EH (cell line): Measurements from ENCODE around the gene JAZF1.

Experiments
- DNase-seq: peaks from one replicate; pipeline ENCODE4 v3.0.0-alpha.2; 2015; ENCODE audit warnings: low read depth

Gene JAZF1

DNA sequence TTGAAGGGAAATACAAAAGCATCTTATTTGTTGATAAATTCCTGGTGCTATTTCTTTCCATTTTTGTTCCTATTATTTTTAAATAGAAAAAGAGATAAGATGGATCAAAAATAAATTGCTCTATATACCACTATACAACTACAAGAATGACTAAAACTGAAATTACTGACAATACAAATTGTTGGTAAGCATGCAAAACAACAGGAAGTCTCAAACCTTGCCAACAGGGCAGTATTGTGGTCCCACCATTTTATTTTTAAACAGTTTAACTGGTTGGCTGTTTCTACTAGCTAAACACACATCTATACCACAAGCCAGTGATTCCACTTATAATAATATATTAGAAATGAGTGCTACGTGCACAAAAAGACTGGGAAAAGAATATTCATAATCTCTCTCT lies 213.0 kb downstream of the JAZF1 start:
- no peak for DNase-seq

DNA sequence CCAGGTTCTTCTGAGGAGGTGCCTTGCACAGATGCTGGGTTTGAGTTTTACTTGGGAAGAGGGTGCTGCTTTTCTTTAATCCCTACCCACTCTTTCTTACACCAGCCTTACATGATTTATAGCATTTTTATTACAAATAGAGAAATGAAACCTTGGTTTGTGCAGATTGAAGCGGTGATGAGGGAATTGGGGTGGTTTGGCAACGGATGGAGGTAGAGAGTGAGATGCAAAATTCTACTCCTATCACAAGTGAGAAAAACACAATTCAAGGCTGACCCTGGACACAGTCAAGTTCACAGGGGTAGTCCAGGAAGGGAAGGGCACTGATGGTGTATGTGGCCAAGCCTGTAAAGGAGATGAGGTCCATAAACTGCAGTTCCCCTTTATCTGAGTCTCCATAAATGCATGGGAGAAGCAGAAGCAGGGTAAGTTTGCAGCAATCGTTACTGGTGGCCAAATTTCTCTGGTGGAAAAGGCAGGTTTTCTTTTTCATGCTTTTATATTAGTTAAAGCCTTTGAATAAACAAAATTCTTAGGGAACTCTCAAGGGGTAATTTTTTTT lies 214.3 kb downstream of the JAZF1 start:
- DNase-seq = no peak

DNA sequence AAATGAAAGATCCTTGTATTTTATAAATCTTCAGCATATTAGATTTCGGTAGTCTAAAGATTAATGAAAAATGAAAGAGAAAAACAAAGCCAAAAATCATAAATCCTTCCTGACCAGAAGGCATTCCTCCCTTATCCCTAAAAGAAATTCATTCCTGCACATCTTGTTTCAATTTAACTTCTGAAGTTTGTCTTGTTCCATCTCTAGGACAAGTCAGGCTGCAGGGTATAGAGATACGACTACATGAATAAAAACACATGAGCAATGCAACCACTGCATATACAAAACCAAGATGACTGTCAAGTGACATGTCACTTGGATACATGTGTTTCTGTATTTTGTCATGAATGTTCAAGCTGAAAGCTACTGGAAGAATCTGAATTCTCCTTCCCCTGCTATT lies 214.9 kb downstream of the JAZF1 start:
- DNase-seq = peak; percentile 41

DNA sequence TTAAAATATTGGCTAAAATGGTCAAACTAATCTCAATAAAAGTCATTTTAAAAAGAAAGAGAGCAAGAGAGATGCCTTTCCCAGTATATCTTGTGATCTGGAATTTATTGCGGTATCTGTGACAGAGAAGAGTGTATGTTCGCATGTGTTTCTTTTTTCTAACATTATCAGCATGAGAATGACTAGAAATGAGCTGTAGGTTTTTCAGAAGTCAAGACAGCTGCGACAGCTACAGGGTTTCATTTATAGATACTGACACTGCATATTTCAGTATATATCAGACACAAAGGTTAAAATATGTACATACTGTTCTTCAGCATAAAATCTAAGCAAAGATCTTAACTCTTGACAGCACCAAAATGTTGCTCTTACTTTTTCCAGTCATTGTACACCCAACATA lies 215.8 kb downstream of the JAZF1 start:
- no peak for DNase-seq

DNA sequence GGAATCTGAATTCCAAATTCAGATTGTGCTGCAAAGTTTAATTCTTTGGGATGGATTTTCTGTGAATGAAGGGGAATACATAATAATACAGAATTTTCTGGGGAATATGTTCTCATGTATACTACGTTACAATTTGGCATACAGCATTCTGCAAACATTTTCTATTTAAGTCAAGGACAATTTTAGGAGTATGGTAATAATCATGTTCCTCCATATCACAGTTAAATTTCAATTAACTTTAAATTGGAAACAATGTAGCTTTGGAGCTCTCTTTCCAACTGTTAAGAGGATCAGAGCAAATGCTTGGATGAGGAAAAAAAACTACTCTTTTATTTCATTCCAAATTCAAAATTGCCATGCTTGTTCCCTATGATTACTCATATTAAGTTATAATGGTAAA lies 217.5 kb downstream of the JAZF1 start:
- no peak for DNase-seq

DNA sequence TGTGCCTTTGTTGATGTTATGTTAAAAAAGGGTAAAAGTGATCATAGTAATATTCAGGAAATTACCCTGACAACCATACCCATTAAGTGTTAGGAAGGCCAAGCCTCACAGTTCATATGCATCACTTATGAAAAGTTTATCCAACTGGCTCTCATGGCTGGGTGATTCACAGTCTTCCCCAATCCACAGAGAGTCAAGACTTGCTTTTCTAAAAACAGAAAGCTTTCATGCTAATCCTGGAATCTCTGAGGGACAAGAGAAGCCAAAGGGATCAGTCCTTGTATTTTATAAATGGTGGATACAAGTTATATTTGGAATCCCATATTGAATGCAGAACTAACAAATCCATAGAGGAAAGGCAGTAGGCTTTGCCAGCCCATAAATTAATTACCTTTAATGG lies 218.3 kb downstream of the JAZF1 start:
- DNase-seq = peak; percentile 31

DNA sequence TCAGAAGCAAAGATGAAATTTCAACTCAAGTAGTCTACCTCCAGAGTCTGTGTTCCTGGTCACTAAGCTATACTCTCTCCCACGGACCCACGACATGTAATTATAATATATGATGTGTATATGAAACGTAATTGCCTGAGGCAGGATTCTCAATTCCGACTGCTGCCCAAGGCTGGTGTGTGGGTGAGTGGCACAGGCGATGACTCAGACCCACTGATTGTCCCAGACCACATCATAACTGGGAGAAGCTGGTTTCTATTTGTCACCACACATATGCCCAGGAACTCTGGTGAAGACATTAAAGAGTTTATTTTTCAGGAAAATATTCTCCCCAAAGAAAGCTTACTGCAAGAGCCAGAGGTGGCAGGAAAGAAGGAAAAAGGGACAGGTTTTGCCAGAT lies 219.3 kb downstream of the JAZF1 start:
- DNase-seq = peak; percentile 80

DNA sequence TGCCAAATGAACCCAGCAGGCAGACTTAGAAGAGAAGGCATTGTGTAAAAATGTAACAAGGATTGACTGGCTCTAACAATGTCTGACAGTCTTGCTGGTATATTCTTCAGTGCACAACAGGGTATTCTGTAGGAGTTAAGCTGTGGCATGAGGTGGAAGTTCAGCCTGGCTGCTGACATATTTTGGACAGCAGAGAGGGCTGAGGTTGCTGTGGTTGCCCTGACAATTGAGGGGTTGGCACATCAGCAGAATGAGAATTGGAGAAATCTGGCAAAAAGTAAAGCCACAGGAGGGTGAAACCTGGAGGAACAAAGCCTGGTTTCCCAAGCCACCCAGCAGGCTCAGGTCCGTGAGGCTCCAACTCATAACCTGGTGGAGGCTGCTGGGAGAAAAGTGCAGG lies 220.2 kb downstream of the JAZF1 start:
- no peak for DNase-seq

DNA sequence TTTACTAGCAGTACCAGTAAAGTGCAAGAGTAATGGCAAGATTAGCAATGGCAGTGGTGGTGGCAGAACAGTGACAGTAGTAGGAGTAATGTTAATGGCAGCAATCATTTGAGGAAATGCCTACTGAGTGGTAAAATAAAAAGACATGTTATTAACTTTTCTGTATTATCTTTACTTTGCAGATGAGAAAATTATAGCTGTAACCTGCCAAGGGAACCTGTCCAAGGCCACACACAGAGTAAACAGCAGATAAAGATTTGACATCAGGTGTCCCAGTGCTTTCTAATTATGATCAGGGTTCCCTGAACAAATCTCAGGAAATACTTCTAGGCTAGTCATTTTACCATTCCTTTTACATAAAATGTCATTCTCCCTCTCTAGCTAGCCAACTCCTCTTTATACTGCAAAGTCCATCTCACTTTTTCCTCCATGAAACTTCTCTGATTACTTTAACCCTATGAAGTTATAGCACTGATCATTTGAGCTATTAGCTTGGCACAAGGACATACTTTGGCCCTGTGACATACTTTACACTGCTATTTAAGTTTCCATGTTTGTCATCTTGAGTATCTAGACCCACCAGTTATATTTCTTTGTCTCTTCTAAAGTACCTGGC lies 221.6 kb downstream of the JAZF1 start:
- DNase-seq = no peak

DNA sequence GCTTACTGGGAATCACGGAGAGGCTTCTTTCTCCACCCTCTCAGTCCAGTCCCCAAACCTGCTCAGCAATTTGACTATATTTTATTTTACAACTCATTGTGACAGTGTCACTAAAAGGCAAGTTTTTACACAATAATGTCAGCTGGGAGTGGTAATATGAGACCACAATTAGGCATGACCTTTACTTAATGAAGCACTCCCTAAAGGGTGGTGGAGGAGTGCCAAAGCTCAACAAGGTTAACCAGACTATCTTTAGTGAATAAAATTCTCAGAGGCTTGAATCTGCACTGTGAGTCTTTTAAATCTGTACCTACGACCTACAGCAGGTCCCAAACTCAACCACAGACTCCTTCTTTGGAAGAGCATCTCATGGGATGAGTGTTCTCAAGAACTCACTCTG lies 225.0 kb downstream of the JAZF1 start:
- no peak for DNase-seq

DNA sequence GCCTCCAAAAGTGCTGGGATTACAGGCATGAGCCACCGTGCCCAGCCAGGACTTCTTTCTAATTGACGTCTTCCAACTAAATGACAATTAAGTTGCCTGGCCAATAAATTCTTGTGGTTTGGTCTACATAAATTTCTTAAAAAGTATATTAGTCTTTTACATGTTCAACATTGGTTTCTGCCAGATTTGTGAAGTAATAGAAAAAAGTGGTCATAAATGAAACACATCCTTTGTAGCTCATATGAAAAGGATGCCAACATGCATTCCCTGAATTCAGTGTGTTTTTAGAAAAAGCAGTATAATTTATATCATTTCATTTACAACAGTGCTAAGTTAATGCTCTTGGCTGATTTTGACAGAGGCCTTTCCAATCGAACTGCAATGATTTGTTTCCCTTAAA lies 225.6 kb downstream of the JAZF1 start:
- no peak for DNase-seq

DNA sequence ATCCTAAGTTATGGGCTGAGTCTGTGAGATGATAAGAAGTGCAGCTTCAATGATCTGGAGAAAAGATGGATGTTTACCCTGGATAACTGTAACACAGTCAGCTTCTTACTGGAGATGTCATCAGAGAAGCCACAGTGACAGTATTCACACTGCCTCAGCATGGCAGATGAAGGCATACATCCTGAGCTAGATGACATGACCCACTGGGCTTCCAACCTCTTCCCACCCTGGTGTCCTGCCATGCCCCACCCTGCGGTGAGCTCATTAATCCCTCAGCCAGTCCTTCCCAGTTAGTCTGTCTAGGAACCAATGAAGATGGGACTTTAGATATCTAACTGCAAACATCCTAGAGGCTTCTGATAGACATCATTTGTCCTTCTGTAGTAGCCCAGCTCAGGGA lies 226.8 kb downstream of the JAZF1 start:
- DNase-seq = no peak

DNA sequence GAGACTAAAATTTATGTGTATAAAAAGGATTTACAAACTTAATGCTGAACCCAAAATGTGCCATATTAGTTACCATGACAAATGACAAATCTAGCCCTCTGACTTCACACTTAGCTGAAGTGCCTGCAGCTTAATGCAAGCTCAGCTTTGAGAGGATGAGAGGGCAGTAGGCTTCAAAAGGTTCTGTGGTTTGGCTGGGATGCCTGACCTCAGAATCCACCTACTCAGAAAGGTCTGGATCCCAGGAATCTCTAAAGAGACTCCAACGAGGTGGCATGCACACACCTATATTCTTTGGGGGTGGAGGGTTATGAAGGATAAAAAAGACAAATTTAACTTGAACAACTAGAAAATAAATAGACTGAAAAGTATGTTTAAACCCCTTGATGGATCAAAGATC lies 227.2 kb downstream of the JAZF1 start:
- DNase-seq = no peak

DNA sequence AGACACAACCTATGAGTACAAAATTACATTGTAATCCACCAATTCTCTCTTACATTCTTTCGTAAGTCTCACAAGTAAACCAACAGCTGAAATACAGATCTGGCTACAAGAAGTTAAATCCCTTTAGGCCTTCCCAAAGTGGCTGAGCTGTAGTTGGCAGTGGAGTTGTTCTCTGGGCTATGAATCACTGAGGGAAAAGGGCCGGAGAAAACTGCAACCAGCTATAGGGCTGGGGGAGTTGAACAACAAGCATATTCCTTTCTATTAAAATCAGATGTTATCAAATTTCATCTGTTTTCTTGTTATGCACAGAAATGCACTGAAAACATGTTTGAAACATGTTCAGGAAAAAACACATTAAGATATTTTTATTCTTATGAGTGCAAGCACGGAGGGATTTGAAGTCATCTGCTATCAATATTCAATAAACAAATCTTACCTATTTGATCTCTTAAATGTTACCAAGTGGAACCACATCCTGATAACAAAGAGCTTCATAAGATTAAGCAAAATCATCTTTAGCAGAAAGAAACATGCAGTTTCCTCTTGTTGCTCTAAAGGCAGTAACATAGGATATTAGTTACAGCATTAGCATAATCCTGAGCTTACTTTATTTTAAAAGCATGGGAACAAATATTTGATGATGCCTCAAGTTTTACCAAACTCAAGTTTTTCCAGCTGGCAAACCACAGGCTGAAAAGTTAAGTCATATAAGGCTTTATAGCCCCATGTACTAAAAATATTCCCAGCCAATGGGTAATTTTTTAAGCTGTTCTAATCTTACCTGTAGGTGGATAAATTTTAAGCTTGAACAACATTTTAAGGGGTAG lies 227.9 kb downstream of the JAZF1 start:
- DNase-seq = no peak

DNA sequence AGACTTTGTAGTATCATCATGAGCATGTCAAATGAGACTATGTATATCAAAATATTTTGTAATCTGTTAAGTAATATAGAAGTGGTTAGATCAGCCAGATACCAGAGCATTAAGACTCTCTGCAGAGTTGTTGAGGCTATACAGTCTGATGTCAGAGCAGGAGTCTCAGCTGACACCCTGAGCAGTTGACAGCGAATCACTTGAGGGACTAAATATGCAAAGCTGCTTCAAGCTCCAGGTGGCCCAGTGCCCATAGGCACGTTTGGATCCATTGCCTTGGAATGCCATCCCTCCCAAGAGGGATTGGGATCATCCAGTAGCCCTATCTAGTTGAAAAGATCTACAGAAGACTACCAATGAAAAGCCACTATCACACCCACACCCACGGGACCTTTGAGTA lies 230.5 kb downstream of the JAZF1 start:
- DNase-seq = no peak

DNA sequence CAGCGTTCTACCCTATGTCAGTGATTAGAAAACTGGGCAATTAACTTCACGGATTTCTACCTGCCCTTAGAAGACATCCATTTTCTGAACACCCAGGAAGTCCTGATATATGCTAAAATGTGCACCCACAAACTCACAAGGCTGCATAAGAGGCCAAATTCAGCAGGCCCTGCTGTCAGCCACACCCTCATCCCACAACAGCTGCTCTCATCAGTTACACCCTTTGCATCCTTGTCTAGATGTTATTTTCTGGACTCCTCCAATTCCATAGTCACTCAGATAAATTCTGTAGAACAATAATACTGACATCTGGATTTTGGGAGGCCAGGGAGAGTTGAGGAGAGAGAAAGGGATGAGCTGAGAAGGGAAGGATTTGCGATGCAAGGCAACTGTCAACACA lies 231.7 kb downstream of the JAZF1 start:
- no peak for DNase-seq

DNA sequence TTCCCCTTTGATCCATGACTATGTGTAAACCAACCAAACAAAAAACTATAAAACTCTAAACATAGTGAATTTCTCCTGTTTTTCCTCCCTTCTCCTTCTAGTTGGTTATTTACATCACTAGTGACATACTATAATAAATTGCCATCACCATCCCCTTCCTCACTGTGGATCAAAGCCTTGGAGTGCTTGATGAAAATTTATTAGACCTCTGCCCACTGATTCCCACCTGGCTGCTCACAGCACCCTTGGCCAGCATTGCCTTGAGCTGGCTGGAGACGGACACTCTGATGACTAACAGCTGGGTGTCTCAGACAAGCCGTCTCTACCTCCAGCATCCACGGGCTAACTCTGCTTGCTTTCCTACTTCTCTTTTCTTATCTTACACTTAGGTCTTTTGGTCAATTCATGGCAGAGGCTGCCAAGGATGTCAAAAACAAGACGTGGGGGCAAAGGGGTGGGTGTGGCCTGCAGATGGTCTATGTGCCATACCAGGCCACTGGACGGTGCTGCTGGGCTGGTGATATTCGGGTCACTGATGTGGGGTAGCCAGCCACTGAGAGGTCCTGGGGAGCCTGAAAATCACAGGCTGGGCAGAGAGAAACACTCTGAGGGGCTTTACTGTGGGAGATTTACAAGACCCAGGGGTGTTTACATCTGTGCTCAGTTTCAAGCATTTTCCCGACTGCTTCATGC lies 232.9 kb downstream of the JAZF1 start:
- no peak for DNase-seq

DNA sequence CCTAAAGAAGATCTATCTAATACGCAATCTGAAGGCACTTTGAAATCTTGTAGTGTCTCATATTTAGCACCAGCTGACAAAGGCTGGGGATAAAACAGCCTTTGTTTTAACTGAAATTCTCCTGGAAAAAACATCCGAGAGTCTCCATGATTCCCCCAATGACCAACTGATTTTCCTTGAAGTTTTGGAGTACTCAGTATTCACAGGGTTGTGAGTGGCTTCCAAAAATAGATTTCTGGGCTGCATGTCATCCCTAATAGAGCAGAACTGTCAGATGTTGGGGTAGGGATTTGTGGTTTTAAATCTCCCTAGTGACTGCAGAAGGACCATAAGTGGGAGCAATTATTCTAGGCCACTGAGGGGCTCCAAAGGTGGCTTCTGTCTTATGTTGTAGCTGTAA lies 234.2 kb downstream of the JAZF1 start:
- DNase-seq = no peak

DNA sequence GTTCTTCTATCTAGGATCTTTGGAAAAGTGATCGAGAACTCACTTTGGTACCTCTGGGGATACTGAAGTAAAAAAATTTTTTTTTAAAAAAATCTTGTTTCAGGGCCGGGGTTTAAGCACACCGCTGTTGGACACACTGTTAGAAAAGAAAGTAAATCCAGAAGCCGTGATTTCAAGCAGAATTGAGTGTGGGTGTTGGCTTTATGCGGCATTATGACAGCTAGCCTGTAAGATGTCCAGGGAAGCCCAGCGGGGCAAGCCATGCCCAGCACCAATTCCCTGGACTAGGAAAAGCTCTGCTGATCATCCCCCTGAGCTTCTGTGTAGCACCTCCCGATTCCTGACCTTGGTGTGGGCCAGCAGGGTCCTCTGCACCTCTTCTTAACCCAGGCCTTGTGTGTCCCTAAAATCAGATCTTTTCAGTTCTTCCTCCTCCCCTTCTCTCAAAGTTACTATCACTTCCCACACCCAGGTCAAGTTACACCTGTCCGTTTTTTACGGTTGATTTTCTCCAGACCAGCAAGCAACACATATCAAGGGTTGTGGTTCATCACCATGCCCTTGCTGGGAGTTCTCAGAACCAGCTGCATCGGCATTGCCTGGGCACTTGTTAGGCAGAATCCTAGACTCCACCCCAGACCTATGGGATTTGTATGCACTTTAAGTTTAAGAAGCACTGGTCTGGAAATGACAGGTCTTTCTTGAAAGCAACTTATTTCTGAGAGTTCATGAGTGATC lies 235.4 kb downstream of the JAZF1 start:
- no peak for DNase-seq

DNA sequence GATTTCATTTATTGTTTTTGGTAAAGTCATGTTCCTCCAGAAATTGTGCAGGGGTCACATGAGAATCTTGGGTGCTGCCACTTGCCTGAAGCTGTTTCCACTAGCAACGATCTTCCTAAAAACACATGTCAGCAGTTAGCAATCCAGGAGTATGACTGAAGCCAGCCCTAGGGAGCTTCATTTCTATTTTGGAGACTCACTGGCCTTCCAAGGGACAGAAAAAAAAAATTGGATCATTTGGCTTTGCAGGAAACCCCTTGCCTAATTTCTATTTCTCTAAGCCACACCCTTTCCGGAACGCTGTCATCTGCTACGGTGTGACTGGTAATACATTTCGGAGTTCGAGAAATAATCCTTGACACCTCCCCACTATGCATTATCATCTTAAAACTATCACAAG lies 236.0 kb downstream of the JAZF1 start:
- DNase-seq = peak; percentile 45

DNA sequence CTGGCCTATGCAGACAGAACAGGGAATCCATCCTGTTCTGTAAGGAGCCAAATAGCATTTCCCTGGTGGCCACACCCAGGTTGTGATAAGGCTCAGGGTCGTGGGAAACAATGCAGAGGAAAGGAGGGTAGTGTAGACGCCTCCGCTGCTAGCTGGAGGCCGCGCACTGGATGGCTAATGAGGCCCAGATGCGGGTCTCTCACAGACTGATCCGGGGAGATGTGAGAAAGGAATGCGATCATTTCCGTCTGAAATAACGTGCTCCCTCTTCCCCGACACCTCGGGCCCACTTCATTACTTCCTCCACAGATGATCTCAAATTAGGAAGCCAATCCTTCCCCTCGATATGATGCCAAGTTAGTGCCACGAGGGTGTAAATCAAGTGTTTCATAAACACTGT lies 237.4 kb downstream of the JAZF1 start:
- DNase-seq = peak; percentile 52

DNA sequence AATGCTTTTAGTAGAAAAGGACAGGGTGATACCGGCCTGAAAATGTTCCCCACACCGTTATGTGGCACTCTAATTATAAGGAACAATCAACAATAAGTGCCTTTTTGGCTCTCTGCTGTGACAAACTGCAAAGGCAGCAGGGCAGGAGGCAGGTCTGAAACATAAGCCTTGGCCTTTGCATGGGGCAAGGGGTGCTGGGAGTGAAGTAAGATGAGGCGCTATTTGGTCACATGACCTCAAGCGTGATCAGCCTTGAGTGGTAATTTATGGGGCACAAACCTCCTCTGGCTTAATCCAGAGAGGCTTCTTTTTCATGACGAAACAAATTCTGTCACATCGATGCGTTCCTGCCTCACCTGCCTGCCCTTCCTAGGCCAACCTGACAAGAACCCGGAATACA lies 237.9 kb downstream of the JAZF1 start:
- no peak for DNase-seq
